NCI-H2227 (cell line): ENCODE measurements around the gene CNOT1.

Experiments used
- DNase-seq: peaks from one replicate; lab custom pipeline; 2025; ENCODE audit not compliant: unreplicated experiment; lab: John Stamatoyannopoulos, UW

The CNOT1 gene

GRCh38 chr16:58488531-58488930 lies 141.1 kb downstream of the CNOT1 start:
- no peak for DNase-seq

- peak; percentile 90 for DNase-seq
Measured at GRCh38 chr16:58487566-58488351, 141.9 kb downstream of the CNOT1 start.

- no peak for DNase-seq
Measured at GRCh38 chr16:58485184-58485887, 144.3 kb downstream of the CNOT1 start.

GRCh38 chr16:58481931-58482330 lies 147.7 kb downstream of the CNOT1 start:
- no peak for DNase-seq

GRCh38 chr16:58481226-58481869 lies 148.3 kb downstream of the CNOT1 start:
- no peak for DNase-seq

- no peak for DNase-seq
Measured at GRCh38 chr16:58478427-58478826, 151.2 kb downstream of the CNOT1 start.

GRCh38 chr16:58476791-58477190 lies 152.8 kb downstream of the CNOT1 start:
- no peak for DNase-seq

GRCh38 chr16:58475091-58475619 lies 154.5 kb downstream of the CNOT1 start:
- no peak for DNase-seq

- DNase-seq = no peak
Measured at GRCh38 chr16:58474296-58474695, 155.3 kb downstream of the CNOT1 start.

GRCh38 chr16:58472827-58473226 lies 156.8 kb downstream of the CNOT1 start:
- no peak for DNase-seq

- no peak for DNase-seq
Measured at GRCh38 chr16:58472266-58472665, 157.4 kb downstream of the CNOT1 start.

GRCh38 chr16:58471209-58471975 lies 158.2 kb downstream of the CNOT1 start:
- DNase-seq = no peak
